ENCODE data around the gene NPTX1.

The NPTX1 gene

GRCh38 chr17:80426671-80427326 lies 49.6 kb downstream of the NPTX1 start:
- DNase-seq (ENCODE audit: low spot score): peak; percentile 94

- no peak for DNase-seq (ENCODE audit: low spot score)
Observed at GRCh38 chr17:80425835-80426426, 50.5 kb downstream of the NPTX1 start.

DNA sequence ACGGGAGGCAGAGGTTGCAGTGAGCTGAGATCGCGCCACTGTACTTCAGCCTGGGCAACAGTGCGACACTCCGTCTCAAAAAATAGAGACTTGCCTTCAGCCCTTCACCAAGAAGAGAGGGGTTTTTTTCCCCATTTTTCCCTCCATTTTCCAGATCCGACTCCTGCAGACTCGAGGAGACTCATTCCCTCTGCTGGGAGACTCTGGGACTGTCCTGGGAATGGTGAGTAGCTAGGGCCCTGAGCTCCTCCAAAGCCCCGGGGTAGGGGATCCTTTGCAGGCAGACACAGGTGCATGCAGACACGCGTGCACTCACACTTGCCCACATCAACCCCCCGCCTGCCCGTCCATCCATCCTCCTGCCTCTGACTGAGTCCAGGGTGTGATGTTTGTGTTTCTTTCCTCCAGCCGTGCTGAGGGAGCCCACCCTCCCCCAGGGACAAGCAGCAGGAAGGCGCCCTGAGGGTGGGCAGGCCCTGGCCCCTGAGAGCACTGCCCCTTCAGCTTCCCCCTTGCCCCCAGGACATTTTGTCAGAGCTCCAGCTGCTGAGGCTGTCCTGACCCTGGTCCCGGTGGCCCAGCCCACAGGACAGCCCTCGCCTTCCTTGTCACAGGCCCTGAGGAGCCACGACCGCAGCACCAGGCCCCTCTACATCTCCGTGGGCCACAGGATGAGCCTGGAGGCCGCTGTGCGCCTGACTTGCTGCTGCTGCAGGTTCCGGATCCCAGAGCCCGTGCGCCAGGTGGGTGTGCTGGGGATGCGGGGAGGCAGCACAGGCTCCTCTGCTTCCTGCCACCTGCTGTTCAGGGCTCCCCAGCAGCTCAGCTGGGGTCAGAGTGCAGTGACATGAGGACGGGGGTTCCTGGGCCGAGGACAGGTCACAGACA lies 51.3 kb downstream of the NPTX1 start:
- DNase-seq (ENCODE audit: low spot score): no peak

GRCh38 chr17:80424261-80424660 lies 52.1 kb downstream of the NPTX1 start:
- no peak for DNase-seq (ENCODE audit: low spot score)

GRCh38 chr17:80423536-80424225 lies 52.7 kb downstream of the NPTX1 start:
- DNase-seq (ENCODE audit: low spot score): no peak

DNA sequence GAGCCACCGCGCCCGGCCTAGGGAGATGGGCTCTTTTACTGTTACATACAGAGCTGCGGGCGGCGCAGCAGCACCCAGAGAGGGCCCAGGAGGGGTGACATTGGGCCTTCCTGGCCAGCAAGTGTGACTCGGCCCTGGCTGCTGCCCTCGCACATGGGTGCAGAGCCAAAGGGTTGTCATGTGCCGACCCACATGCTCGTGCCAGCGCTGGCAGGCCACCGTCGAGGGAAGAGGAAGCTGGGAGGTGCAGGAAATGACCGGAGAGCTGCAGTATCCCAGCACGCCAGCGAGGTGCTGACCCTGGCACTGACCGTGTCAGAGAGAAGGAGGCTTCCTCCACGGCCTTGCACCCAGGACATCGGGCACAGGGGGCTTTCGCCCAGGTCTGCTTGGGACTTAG lies 53.4 kb downstream of the NPTX1 start:
- no peak for DNase-seq (ENCODE audit: low spot score)

GRCh38 chr17:80422276-80422675 lies 54.1 kb downstream of the NPTX1 start:
- no peak for DNase-seq (ENCODE audit: low spot score)

GRCh38 chr17:80421381-80422090 lies 54.9 kb downstream of the NPTX1 start:
- DNase-seq (ENCODE audit: low spot score): no peak

DNA sequence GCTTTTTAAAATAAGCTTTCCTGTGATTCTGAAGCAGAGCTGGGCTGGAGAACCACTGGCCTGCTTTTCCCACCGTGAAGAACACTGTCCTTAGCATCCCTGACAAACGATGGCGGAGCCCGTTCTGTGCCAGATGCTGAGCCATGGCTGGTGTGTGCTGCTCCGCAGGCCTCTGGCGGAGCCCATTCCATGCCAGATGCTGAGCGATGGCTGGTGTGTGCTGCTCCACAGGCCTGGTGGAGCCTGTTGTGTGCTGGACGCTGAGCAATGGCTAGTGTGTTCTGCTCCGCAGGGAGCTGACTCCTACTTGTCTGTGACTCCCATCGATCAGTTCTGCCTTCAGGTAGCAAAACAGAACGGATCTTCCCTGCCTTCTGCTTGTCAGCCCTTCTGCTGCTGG lies 57.2 kb downstream of the NPTX1 start:
- DNase-seq (ENCODE audit: low spot score): no peak

GRCh38 chr17:80418589-80418988 lies 57.8 kb downstream of the NPTX1 start:
- DNase-seq (ENCODE audit: low spot score): no peak
